HG02763 (cell line): Measurements from ENCODE around the gene PFAS.
"Not testable (repeated sequence)": the region's sequence is repeated elsewhere in the genome, so short reads cannot be mapped to it uniquely, and the experiment has no call there.

ENCODE experiments used
- ATAC-seq: cut with Tn5 transposase; IDR thresholded peaks from one replicate; pipeline ENCODE4 v1.9.1; 2021; ENCODE audit warnings: mild to moderate bottlenecking, moderate library complexity; ENCODE audit not compliant: unreplicated experiment

Gene PFAS

DNA sequence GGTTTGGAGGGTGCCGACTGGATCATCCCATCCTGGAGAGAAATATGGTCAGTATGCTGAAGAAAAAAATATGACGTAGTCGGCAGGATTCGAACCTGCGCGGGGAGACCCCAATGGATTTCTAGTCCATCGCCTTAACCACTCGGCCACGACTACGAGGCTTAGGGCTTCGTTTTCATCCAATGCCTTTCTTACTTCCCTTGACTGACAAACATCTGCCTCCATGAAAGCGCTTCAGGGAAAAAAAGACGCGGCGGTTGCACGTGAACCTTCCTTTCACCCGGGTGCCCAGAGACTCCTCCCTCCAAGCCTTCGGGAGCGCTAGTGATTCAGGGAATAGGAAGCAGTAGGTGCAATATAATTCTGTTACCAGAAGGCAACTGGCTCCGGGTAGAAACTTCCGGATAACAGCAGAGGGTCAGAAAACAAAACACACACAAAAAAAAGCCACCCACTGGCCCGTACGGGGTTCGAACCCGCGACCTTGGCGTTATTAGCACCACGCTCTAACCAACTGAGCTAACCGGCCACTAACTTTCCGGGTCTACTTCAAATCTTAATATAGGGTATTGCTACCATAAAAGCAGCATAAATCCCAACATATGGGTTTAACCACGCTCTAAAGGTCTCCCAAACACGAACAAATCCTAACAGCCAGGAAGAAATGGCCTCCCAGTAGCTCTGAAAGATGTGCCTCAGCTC, 22.4 kb upstream of the PFAS start:
- no peak for ATAC-seq

DNA sequence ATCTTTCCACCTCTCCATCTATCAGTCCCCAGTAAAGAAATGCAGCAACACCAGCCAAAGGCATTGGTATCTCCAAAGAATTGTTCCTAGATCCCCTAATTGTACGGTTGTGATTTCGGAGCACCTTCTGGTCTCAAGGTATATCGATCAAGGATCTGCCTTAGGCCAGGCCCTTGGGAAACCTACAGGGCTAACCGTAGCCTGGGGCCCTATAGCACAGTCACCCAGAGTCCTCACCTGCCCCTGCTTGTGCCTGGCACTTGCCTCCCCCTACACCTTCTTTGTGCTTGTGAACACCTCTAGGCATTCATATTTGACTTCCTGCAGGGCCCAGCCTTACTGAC, 21.9 kb upstream of the PFAS start:
- no peak for ATAC-seq

DNA sequence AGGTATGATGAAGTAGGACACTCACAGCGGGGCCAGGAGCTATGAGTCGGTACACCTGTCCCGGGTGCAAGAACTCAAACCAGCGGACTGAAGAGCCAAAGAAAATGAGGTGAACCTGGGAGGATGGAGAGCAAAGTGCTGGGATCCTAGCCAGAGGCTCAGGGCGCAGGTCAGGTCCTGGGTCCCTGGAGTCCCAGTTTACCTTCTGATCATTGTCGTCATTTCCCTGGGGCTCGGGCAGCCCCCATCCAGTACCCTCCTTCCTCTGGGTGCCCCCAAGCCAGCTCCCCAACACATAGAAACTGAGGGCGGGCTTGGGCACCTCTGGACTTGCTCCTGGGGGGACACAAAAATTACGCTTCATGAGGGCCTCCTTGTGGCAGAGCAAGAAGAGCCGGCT, 17.4 kb upstream of the PFAS start:
- ATAC-seq = no peak

DNA sequence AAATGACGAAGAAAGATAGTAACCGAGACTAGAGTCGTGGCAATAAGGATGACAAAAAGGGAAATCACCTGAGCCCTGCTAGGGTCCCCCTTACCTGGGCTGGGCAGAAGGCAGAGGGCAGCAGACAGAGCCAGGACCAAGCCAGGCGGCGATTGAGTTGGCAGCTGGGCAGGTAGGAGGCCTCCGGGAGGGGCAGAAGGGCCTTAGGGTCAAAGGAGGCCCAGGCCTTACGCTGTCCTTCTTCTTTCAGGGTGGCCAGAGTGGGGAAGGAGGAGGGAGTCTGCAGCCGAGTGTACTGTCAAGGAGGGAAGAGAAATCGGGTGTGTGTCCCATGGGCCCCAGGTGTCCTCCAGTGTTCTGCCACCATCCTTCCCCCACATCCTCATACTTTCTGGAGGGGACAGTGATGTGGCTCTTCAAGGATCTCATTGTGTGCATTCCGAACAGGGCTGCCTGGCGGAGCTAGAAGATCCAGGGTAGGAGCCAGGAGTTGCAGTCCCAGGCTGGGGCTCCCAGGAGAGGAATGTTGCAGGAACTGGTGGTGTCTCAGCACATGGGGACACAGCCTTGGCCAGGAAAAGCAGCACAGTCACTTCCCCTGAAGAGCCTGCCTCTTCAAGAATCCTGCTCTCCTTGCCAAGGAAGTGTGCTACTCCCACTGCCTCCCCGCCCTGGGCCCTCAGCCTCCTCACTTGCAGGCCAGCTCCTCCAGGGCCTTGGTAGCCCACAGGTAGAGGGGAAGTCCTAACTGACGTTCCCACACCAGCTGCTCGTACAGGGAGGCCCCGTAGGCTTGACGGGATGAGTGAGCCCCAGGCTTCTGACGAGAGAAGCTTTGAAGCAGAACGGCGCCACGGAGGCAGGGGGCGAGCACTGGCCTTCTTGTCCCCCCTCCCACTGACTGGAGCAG, 14.5 kb upstream of the PFAS start:
- no peak for ATAC-seq

DNA sequence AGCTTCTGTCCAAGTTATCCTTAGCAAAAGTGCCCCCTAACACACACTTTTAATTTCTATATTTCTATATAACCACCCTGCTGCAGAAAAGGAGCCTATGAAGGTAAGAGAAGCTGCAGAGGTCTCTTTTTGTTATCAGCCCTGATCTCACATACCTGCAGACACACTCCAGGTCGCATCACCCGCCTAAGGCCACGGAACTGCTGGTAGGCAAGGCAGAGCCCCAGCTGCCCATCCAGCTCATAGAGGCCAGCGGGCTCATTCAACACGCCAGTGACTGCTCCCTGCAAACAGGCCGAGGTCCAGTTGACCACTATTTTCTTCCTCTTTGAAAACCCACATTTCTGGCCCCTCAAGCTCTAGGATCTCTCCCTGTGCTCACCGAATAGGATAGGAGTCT, 13.4 kb upstream of the PFAS start:
- no peak for ATAC-seq

DNA sequence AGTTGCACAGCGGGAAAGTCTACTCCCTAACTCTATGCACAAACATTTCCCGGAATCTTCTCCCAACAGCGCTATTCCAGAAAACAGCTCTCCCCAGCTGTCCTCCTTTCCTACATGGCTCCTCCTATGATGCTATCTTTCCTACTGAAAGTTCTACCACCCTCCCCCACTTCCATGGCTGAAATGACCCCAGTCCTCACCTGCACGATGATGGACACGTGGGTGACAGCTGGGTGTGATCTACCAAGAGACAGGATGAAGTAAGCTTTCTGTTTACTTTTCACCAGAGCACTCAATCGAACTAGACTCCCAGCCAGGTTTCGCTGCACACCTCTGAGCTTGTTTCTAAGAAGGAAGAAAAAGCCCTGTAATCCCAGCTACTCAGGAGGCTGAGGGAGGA, 11.9 kb upstream of the PFAS start:
- no peak for ATAC-seq

DNA sequence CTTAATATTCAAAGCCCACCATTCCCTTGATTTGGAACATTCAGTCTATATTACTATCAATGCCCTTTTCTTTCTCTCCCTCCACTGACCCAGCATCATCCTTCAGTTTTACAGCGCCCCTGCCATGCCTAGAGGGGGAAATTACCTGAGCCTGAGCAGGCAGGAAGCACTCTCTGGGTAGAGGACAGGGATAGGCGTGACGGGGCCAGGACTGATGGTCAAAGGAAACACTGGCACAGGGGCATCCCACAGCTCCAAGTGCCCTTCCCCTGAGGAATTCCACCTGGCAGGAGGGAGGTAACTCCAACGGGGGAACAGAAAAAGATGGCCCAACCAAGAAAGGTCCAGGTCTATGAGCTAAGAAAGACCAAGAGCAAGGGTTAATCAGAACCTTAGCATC, 11.2 kb upstream of the PFAS start:
- no peak for ATAC-seq

DNA sequence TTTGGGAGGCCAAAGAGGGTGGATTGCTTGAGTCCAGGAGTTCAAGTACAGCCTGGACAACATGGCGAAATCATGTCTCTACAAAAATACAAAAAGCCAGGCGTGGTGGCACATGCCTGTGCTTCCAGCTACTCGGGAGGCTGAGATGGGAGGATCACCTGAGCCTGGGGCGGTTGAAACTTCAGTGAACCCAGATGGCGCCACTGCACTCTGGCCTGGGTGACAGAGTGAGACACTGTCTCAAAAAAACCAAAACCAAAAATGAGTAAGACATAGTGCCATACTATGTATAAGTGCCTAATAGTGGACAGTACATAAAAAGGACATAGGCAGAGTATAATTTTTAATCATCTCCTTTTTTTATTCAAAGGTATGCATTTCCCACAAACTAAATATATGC, 5.3 kb upstream of the PFAS start:
- no peak for ATAC-seq

DNA sequence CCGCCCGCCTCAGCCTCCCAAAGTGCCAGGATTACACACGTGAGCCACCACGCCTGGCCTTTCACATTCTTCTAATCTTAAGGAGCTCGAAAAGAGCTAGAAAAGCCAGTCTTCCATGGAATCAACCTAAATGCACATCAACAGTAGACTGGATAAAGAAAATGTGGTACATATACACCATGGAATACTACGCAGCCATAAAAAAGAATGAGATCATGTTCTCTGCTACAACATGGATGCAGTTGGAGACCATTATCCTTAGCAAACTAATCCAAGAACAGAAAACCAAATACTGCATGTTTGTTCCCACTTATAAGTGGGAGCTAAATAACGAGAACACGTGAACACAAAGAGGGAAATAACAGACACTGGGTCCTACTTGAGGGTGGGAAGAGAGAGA, 4.3 kb upstream of the PFAS start:
- no peak for ATAC-seq

DNA sequence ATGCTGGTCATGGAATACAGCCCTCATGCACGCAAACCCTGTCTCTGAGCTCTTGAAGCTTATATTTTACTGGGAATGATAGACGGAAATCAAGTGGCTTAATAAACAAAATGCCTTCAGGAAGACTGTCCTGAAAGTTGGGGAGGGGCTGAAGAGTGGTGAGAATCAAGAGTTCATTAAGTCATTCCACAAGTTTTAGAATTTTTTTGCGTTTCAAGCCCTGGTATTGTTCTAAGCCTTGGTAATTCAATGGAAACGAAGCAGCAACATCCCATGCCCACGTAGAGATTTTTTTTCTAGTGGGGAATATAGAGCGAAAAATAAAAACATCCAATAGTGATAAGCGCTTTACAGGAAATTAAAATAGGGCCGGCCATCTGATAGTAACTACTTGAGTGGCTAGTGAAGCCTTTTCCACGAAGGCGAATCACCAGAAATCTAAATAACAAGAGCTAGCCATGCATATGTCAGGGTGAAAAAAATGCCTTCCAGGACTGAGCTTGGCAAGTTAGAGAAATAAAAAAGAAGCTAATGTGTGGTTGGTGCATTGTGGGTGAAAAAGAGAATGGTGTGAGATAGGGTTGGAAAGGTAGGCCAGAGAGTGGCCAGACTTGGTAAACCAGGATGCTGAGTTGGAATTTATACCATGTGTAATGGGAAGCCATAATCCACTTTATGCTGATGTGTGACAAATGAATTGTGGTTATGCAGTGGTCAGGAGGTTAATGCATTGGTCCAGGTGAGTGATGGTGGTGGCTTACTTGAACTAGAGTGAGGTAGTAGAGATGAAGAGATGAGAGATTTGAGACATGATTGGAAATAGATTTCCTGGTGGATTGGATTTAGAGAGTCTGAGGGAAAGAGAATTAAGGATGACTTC, 772 bp downstream of the PFAS start:
- no peak for ATAC-seq

DNA sequence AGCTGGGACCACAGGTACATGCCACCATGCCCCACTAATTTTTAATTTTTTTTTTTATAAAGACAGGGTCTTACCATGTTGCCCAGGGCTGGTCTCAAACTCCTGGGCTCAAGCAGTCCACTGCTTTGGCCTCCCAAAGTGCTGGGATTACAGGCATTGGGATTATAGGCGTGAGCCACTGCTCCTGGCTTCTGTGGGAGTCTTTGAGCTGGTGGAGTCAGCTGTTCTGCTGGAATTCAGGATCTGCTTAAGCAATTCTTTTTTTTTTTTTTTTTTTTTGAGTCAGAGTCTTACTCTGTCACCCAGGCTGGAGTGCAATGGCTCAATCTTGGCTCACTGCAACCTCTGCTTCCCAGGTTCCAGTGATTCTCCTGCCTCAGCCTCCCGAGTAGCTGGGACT, 2.3 kb downstream of the PFAS start:
- ATAC-seq = not testable (repeated sequence)

DNA sequence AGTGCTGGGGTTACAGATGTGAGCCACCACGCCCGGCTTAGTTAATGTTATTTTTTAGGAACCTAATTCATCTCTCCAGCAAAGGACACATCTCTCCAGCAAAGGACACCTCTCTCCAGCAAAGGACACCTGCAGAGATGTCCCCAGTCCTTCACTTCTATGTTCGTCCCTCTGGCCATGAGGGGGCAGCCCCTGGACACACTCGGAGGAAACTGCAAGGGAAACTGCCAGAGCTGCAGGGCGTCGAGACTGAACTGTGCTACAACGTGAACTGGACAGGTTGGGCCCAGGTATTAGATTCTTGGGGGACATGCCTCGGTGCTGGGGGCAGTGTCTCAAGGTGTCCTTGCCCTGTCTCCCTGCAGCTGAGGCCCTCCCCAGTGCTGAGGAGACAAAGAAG, 4.7 kb downstream of the PFAS start:
- ATAC-seq = no peak

DNA sequence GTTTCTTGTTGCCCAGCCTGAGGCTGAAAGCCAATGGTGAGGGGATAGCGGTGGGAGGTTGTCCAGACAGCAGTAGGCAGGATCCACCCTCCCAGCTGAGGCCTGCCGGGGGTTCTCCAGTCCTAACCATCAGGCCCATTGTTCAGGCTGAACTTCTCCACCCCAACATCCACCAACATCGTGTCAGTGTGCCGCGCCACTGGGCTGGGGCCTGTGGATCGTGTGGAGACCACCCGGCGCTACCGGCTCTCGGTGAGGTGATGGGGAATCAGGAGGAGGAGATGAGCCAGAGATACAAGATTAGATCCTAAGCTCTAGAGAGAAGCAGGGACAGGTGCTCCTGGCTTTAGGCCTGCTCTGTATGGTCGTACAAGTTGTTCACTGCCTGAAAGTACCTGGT, 5.8 kb downstream of the PFAS start:
- ATAC-seq = no peak

DNA sequence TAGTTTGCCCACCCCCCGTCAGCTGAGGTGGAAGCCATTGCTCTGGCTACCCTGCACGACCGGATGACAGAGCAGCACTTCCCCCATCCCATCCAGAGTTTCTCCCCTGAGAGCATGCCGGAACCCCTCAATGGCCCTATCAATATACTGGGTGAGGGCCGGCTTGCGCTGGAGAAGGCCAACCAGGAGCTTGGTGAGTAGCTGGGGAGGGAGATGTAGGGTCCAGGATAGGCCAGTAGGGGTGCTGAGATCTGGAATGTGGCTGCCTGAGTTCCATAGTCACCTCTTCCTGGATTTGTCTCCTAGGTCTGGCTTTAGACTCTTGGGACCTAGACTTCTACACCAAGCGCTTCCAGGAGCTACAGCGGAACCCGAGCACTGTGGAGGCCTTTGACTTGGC, 6.4 kb downstream of the PFAS start:
- ATAC-seq = no peak

DNA sequence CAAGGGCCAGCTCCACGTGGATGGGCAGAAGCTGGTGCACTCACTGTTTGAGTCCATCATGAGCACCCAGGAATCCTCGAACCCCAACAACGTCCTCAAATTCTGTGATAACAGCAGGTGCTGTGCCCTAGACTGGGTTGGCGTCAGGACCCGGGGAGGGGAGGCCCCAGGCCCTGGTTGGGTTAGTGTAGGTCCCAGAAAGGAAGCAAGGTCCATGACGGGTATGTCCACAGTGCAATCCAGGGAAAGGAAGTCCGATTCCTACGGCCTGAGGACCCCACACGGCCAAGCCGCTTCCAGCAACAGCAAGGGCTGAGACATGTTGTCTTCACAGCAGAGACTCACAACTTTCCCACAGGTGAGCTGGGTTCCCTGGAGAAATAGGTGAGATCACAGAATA, 7.2 kb downstream of the PFAS start:
- no peak for ATAC-seq

DNA sequence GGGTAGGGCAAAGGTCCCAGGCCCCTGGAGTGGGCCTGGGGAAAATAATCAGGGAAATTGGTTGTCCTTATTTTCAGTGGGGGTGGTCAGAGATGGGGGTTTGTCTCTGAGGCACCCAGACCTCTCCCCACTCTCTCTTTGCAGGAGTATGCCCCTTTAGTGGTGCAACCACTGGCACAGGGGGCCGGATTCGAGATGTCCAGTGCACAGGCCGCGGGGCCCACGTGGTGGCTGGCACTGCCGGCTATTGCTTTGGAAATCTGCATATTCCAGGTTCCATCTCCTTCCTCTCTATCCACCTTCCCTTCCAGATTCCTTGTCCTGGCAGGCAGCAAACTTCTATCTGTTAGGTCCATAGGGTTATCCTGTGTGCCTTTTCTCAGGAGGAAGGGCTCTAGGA, 7.6 kb downstream of the PFAS start:
- no peak for ATAC-seq

DNA sequence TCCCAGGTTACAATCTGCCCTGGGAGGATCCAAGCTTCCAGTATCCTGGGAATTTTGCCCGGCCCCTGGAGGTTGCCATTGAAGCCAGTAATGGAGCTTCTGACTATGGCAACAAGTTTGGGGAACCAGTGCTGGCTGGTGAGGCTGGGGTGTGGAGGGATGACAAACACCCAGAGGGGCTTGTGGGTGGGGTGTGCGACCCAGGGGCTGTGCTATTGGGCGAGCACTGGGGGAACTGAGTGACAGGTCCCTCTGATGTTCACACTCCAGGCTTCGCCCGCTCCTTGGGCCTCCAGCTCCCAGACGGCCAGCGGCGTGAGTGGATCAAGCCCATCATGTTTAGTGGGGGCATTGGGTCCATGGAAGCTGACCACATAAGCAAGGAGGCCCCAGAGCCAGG, 8.7 kb downstream of the PFAS start:
- ATAC-seq = no peak

DNA sequence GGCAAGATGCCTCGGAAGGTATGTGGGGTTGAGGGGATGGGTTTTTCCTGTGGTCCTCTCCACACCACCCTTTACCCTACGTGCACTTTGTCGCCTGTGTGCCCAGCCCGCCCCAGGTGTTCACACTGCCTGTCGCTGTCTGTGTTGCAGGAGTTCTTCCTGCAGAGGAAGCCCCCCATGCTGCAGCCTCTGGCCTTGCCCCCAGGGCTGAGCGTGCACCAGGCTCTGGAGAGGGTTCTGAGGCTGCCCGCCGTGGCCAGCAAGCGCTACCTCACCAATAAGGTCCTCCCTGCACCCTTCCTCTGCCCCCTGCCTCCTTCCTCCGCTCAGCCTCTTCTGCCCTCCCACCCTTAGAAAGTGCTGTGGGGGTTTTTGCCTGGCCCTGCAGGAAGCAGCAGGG, 15.2 kb downstream of the PFAS start:
- no peak for ATAC-seq

DNA sequence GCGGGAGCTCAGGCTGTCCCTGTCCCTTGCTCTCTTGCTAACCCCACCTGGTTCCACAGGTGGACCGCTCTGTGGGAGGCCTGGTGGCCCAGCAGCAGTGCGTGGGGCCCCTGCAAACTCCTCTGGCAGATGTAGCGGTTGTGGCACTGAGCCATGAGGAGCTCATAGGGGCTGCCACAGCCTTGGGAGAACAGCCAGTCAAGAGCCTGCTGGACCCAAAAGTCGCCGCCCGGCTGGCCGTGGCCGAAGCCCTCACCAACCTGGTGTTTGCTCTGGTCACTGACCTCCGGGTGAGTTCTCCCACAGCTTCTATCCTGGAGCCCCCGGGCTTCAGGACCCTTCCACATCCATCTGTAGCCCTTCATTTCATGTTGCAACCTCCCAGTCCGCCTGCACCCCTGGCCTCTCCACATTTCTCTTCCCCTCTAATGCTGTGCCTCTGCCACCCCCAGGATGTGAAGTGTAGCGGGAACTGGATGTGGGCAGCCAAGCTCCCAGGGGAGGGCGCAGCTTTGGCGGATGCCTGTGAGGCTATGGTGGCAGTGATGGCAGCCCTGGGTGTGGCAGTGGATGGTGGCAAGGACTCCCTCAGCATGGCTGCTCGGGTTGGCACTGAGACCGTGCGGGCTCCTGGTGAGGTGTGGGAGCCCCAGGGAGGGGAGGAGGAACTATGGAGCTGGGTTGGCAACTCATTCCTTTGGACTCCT, 15.9 kb downstream of the PFAS start:
- ATAC-seq = no peak

DNA sequence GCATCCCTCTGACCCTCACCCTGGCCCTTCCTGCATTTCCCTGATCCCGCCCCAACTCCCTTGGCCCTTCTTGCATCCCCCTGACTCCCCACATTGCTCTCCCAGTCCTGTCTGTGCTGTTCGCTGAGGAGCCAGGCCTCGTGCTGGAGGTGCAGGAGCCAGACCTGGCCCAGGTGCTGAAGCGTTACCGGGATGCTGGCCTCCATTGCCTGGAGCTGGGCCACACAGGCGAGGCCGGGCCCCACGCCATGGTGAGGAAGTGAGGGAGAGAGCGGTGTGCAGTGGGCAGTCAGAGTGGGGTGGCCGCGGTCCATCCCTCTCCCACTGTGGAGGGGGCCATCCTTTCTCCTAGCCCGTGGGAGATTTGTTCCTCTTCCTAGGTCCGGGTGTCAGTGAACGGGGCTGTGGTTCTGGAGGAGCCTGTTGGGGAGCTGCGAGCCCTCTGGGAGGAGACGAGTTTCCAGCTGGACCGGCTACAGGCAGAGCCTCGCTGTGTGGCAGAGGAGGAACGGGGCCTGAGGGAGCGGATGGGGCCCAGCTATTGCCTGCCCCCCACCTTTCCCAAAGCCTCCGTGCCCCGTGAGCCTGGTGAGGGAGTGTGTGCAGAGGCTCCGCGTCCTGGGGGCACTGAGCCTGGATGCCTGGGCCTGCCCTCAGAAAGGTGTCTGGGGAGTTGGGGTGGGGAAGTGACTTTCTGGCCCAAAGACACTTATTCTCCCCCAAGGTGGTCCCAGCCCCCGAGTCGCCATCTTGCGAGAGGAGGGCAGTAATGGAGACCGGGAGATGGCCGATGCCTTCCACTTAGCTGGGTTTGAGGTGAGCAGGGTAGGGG, 17.8 kb downstream of the PFAS start:
- ATAC-seq = no peak
